ENCODE results near the gene CCT8L2.
"Not testable (repeated sequence)": the region's sequence is repeated elsewhere in the genome, so short reads cannot be mapped to it uniquely, and the experiment has no call there.

The CCT8L2 gene

DNA sequence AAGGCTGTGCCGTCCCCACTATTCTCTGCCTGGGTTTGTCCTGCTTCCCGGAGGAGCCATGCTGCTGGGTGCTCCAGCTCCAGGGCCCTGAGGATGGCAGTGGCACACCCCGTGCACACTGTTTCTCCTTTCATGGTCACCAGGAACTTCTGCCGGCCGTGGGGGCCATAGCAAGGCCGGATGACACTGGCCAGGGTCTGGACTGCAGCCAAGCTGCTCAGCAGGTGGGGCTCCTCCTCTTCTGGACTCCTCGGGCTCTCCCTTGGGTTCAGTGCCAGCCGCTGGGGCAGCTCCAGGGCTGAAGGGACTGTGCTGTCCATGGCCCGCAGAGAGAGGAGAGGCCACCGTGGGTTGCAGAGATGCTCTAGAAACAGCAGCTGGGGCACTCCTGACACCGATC, 379 bp downstream of the CCT8L2 start:
- not testable (repeated sequence) for DNase-seq

DNA sequence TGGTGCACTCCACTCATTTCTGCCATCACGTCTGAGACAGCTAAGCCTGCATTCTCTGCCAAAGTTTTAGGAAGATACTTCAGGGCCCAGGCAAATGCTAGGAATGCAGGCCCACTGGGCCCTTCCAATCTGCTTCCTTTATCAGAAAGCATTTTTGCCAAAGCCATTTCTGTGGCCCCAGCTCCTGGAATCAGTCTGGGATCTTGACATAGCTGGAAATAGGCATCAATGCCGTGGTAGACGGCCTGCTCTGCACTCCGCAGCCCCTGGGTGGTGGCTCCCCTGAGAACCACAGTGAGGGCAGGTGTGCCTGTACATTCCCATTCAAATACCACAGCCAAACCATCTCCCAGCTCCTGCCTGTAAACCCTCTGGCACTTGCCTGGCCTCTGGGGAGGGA, 1.5 kb downstream of the CCT8L2 start:
- DNase-seq, result not testable (repeated sequence)

DNA sequence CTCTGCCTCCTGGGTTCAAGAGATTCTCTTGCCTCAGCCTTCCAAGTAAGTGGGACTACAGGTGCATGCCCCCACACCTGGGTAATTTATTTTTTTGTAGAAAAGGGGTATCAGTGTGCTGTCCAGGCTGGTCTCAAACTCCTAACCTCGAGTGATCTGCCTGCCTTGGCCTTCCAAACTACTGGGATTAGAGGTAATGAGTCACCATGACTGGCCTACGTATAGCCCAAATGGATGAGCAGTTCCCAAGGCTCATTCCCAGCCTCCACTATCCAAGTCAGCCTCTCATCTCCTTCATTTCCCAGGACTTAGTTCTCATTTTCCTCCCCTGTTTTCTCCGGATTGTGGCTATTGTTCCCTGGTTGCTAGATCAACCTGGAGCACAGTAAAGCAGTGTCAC, 5.6 kb downstream of the CCT8L2 start:
- DNase-seq, result no peak

DNA sequence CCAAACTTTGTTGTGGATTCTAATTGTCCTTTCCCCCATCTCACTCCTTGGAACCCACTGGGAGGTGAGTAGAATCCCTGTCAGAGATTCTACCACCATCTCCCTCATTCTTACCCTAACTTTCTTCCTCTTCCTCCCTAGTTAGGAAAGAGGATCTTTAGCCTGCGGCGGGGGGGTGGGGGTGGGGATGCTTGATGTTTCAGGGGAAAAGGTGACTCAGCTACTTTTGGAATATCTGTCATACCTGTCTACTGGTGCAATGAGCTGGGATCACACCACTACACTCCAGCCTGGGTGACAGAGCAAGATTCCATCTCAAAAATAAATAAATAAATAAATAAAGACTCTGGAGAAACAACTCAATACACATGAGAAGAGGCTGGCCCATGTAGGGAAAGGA, 6.4 kb downstream of the CCT8L2 start:
- no peak for DNase-seq

DNA sequence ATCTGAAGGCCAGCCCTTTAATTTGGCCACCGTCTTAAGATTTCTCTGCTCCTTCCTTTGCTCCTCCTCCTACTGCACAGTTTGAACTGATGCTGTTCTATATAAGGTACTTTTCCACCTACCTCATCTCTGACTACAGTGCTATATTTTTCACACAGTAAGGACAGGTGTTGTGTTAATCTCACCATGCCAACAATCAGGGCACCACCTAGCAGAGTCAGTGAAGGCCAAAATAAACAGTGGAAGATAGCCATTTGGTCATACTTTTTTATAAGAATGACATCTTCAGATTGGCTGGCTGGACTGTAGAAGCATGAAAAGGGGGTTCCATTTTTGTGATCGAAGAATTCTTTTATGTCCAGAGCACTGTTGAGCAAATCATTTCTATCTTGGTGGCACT, 11.7 kb downstream of the CCT8L2 start:
- DNase-seq, result not testable (repeated sequence)

DNA sequence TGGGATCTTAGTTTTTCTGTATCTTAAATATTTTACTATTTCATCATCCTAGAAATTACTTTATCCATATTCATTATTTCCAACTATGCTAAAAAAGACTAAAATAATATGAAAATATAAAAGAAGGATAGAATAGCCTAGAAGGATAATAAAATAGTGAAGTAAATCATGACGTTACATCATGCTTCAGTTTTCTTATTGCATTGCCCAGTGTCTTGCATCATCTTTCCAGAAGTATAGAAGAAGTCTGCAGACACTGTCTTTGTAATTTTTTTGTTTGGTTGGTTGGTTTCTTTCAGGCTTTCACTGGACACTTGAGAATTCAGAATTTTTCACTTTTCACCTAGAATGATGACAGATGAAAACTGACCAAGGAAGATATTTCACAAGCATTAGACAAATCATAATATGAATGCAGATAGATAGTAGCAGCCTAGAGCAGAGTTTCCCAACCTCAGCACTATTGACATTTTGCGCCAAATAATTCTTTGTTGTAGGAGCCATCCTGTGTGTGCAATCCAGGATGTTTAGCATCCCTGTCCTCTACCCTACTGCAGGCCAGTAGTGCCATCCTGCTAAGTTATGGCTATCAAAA, 23.3 kb downstream of the CCT8L2 start:
- DNase-seq, result not testable (repeated sequence)

DNA sequence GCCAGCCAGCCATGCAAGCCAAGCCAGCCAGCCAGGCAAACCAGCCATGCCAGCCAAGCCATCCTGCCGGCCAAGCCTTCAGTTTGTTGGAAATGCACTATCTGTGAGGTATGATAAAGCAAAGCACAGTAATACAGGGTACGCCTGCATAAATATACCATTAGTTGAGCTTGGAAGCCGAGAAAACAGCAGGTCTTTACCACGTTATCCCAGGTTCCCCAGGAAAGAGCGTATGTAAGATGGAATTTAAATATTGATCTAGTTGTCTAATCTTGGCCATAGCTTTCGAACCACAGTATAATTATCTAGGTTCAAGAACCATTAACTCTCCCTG, 24.2 kb downstream of the CCT8L2 start:
- DNase-seq, result no peak

DNA sequence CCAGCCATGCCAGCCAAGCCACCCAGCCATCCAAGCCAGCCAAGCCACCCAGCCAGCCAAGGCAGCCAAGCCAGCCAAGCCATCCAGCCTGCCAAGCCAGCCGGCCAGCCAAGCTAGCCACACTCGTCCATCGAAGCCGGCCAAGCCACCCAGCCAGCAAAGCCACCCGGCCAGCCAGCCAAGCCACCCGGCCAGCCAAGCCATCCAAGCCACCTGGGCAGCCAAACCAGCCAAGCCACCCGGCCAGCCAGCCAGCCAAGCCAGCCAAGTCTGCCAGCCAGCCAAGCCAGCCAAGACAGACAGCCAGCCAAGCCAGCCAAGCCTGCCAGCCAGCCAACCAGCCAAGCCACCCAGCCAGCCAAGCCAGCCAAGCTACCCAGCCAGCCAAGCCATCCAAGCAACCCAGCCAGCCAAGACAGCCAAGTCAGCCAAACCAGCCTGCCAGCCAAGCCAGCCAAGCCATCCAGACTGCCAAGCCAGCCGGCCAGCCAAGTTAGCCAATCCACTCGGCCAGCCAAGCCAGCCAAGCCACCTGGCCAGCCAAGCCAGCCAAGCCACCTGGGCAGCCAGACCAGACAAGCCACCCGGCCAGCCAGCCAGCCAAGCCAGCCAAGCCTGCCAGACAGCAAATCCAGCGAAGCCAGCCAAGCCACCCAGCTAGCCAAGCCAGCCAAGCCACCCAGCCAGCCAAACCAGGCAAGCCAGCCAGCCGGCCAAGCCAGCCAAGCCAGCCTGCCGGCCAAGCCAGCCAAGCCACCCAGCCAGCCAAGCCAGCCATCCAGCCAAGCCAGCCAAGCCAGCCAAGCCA, 24.8 kb downstream of the CCT8L2 start:
- not testable (repeated sequence) for DNase-seq

DNA sequence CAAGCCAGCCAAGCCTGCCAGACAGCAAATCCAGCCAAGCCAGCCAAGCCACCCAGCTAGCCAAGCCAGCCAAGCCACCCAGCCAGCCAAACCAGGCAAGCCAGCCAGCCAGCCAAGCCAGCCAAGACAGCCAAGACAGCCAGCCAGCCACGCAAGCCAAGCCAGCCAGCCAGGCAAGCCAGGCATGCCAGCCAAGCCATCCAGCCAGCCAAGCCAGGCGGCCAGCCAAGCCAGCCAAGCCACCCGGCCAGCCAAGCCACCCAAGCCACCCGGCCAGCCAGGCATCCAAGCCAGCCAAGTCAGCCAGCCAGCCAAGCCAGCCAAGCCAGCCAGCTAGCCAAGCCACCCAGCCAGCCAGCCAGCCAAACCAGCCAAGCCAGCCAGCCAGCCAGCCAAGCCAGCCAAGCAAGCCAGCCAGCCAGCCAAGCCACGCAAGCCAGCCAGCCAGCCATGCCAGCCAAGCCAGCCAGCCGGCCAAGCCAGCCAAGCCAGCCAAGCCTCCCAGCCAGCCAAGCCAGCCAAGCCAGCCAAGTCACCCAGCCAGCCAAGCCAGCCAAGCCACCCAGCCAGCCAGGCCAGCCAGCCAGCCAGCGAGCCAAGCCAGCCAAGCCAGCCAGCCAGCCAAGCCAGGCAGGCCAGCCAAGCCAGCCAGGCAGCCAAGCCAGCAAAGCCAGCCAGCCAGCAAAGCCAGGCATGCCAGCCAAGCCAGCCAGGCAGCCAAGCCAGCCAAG, 26.0 kb downstream of the CCT8L2 start:
- DNase-seq, result not testable (repeated sequence)

DNA sequence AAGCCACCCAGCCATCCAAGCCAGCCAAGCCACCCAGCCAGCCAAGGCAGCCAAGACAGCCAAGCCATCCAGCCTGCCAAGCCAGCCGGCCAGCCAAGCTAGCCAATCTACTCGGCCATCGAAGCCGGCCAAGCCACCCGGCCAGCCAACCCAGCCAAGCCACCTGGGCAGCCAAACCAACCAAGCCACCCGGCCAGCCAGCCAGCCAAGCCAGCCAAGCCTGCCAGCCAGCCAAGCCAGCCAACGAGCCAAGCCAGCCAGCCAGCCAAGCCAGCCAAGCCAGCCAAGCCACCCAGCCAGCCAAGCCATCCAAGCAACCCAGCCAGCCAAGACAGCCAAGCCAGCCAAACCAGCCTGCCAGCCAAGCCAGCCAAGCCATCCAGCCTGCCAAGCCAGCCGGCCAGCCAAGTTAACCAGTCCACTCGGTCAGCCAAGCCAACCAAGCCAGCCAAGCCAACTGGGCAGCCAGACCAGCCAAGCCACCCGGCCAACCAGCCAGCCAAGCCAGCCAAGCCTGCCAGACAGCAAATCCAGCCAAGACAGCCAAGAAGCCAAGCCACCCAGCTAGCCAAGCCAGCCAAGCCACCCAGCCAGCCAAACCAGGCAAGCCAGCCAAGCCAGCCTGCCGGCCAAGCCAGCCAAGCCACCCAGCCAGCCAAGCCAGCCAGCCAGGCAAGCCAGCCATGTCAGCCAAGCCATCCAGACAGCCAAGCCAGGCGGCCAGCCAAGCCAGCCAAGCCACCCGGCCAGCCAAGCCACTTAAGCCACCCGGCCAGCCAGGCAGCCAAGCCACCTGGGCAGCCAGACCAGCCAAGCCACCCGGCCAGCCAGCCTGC, 26.8 kb downstream of the CCT8L2 start:
- DNase-seq, result not testable (repeated sequence)

DNA sequence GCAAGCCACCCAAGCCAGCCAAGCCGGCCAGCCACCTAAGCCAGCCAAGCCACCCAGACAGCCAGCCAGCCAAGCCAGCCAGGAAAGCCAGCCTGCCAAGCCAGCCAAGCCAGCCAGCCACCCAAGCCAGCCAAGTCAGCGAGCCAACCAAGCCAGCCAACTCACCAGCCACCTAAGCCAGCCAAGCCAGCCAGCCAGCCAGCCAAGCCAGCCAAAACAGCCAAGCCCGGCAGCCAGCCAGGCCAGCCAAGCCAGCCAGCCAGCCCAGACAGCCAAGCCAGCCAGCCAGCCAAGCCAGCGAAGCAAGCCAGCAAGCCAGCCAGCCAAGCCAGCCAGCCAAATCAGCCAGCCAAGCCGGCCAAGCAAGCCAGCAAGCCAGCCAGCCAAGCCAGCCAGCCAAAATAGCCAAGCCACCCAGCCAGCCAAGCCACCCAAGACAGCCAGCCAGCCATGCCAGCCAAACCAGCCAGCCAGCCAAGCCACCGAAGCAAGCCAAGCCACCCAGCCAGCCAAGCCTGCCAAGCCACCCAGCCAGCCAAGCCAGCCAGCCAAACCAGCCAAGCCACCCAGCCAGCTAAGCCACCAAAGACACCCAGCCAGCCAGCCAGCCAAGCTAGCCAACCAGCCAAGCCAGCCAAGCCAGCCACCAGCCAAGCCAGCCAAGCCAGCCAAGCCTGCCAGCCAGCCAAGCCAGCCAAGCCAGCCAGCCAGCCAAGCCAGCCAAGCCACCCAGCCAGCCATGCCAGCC, 27.6 kb downstream of the CCT8L2 start:
- not testable (repeated sequence) for DNase-seq

DNA sequence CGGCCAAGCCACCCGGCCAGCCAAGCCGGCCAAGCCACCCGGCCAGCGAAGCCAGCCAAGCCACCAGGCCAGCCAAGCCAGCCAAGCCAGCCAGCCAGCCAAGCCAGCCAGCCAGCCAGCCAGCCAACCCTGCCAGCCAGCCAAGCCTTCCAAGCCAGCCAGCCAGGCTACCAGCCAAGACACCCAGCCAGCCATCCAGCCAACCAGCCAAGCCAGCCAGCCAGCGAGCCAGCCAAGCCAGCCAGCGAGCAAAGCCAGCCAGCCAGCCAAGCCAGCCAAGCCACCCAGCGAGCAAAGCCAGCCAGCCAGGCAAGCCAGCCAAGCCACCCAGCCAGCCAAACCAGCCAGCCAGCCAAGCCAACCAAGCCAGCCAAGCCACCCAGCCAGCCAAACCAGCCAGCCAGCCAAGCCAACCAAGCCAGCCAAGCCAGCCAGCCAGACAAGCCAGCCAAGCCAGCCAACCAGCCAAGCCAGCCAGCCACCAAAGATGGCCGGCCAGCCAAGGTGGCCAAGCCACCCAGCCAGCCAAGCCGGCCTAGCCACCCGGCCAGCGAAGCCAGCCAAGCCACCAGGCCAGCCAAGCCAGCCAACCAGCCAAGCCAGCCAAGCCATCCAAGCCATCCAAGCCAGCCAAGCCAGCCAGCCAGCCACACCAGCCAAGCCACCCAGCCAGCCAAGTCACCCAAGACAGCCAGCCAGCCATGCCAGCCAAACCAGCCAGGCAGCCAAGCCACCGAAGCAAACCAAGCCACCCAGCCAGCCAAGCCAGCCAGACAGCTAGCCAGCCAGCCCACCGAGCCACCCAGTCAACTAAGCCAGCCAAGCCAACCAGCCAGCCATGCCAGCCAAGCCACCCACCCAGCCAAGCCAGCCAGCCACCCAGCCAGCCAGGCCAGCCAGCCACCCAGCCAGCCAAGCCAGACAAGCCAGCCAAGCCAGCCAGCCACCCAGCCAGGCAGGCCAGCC, 28.8 kb downstream of the CCT8L2 start:
- DNase-seq, result no peak

DNA sequence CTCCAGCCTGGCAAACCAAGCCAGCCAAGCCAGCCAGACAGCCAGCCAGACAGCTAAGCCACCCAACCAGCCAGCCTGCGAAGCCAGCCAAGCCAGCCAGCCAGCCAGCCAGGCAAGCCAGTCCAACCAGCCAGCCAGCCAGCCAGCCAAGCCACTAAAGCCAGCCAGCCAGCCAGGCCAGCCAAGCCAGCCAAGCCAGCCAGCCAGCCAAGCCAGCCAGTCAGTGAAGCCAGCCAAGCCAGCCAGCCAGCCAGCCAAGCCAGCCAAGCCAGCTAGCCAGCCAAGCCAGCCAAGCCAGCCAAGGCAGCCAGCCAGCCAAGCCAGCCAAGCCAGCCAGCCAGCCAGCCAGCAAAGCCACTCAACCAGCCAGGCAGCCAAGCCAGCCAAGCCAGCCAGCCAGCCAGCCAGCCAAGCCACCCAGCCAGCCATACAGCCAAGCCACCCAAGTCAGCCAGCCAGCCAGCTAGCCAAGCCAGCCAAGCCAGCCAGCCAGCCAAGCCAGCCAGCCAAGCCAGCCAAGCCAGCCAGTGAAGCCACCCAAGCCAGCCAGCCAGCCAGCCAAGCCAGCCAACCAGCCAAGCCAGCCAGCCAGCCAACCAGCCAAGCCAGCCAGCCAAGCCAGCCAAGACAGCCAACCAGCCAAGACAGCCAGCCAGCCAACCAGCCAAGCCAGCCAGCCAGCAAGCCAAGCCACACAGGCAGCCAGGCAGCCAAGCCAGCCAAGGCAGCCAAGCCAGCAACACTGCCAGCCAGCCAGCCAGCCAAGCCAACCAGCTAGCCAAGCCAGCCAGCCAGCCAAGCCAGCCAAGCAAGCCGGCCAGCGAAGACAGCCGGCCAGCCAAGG, 29.7 kb downstream of the CCT8L2 start:
- DNase-seq, result no peak

DNA sequence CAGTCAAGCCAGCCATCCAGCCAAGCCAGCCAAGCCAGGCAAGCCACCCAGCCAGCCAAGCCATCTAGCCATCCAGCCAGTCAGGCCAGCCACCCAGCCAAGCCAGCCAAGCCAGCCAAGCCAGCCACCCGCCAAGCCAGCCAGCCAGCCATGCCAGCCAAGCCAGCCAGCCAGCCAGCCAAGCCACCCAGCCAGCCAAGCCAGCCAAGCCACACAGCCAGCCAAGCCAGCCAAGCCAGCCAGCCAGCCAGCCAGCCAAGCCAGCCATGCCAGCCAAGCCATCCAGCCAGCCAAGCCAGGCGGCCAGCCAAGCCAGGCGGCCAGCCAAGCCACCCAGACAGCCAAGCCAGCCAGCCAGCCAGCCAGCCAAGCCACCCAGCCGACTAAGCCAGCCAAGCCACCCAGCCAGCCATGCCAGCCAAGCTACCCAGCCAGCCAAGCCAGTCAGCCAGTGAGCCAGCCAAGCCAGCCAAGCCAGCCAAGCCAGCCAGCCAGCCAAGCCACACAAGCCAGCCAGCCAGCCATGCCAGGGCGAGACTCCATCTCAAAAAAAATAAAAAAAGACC, 31.4 kb downstream of the CCT8L2 start:
- DNase-seq, result not testable (repeated sequence)

DNA sequence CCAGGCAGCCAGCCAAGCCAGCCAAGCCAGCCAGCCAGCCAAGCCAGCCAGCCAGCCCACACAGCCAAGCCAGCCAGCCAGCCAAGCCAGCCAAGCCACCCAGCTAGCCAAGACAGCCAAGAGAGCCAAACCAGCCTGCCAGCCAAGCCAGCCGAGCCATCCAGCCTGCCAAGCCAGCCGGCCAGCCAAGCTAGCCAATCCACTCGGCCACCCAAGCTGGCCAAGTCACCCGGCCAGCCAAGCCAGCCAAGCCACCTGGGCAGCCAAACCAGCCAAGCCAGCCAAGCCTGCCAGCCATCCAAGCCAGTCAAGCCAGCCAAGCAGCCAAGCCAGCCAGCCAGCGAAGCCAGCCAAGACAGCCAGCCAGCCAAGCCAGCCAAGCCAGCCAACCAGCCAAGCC, 32.0 kb downstream of the CCT8L2 start:
- DNase-seq, result not testable (repeated sequence)

DNA sequence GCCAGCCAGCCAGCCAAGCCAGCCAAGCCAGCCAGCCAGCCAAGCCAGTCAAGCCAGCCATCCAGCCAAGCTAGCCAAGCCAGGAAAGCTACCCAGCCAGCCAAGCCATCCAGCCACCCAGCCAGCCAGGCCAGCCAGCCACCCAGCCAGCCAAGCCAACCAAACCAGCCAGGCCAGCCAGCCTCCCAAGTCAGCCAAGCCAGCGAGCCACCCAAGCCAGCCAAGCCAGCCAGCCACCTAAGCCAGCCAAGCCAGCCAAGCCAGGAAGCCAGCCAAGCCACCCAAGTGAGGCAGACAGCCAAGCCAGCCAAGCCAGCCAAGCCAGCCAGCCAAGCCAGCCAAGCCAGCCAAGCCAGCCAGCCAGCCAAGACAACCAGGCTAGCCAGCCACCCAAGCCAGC, 32.6 kb downstream of the CCT8L2 start:
- not testable (repeated sequence) for DNase-seq

DNA sequence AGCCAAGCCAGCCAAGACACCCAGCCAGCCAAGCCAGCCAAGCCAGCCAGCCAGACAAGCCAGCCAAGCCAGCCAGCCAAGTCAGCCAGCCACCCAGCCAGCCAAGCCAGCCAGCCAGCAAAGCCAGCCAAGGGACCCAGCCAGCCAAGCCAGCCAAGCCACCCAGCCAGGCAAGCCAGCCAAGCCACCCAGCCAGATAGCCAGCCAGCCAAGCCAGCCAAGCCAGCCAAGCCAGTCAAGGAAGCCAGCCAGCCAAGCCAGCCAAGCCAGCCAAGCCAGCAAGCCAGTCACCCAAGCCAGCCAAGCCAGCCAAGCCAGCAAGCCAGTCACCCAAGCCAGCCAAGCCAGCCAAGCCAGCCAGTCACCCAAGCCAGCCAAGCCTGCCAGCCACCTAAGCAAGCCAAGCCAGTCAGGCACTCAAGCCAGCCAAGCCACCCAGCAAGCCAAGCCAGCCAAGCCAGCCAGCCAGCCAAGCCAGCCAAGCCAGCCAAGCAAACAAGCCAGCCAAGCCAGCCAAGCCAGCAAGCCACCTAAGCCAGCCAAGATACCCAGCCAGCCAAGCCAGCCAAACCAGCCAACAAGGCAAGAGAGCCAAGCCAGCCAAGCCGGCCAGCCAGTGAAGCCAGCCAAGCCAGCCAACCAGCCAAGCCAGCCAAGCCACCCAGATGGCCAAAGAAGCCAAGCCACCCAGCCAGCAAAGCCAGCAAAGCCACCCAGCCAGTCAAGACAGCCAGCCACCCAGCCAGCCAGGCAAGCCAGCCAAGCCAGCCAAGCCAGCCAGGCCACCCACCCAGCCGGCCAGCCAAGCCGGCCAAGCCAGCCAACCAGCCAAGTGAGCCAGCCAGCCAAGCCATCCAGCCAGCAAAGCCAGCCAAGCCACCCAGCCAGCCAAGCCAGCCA, 33.3 kb downstream of the CCT8L2 start:
- no peak for DNase-seq

DNA sequence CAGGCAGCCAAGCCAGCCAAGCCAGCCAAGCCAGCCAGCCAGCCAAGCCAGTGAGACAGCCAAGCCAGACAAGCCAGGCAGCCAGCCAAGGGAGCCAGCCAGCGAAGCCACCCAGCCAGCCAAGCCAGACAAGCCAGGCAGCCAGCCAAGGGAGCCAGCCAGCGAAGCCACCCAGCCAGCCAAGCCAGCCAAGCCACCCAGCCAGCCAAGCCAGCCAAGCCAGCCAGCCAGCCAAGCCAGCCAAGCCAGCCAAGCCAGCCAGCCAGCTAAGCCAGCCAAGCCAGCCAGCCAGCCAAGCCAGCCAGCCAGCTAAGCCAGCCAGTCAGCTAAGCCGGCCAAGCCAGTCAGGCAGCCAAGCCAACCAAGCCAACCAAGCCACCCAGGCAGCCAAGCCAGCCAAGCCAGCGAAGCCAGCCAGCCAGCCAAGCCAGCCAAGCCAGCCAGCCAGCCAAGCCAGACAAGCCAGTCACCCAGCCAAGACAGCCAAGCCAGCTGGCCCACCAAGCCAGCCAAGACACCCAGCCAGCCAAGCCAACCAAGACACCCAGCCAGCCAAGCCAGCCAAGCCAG, 34.1 kb downstream of the CCT8L2 start:
- DNase-seq, result not testable (repeated sequence)
